ENCODE results near the gene PDK2.
A peak's percentile ranks its signal among the peaks of the same experiment; 100 is the strongest.

The PDK2 gene

GRCh38 chr17:50096758-50097157, 1.6 kb downstream of the PDK2 start (continued):
- TF ChIP-seq POU6F1 (CRISPR knock-in tag; IDR thresholded peaks at IDR 0.05; ENCODE audit: borderline replicate concordance, low read depth) (no peak), ZFP30 (CRISPR knock-in tag; IDR thresholded peaks at IDR 0.05) (no peak), OSR1 (CRISPR knock-in tag; IDR thresholded peaks at IDR 0.05) (no peak)

- no peak for ATAC-seq
- no peak for TF ChIP-seq CSDC2 (CRISPR knock-in tag; IDR thresholded peaks at IDR 0.05)
- TF ChIP-seq ISL1 (CRISPR knock-in tag; IDR thresholded peaks at IDR 0.05): no peak
- no peak for TF ChIP-seq ARNTL (CRISPR knock-in tag; IDR thresholded peaks at IDR 0.05; ENCODE audit: borderline replicate concordance, low read depth)
- TF ChIP-seq SNAI2 (CRISPR knock-in tag; IDR thresholded peaks at IDR 0.05): no peak
- no peak for TF ChIP-seq PPARA (CRISPR knock-in tag; IDR thresholded peaks at IDR 0.05; ENCODE audit: borderline replicate concordance)
- TF ChIP-seq CSRNP3 (CRISPR knock-in tag; IDR thresholded peaks at IDR 0.05): no peak
- no peak for TF ChIP-seq ZFP3 (CRISPR knock-in tag; IDR thresholded peaks at IDR 0.05)
- TF ChIP-seq CREB5 (CRISPR knock-in tag; IDR thresholded peaks at IDR 0.05; ENCODE audit: low read depth): no peak
Measured at GRCh38 chr17:50097455-50097854, 2.3 kb downstream of the PDK2 start.

GRCh38 chr17:50097926-50098325, 2.8 kb downstream of the PDK2 start:
- no peak for ATAC-seq
- TF ChIP-seq CSRNP3 (CRISPR knock-in tag; IDR thresholded peaks at IDR 0.05) (no peak), TCF4 (CRISPR knock-in tag; IDR thresholded peaks at IDR 0.05; ENCODE audit: borderline replicate concordance) (no peak), CREB5 (CRISPR knock-in tag; IDR thresholded peaks at IDR 0.05; ENCODE audit: low read depth) (no peak), RARB (CRISPR knock-in tag; IDR thresholded peaks at IDR 0.05) (no peak), ESRRG (CRISPR knock-in tag; IDR thresholded peaks at IDR 0.05) (no peak), ZNF8 (CRISPR knock-in tag; IDR thresholded peaks at IDR 0.05) (no peak), ZFP3 (CRISPR knock-in tag; IDR thresholded peaks at IDR 0.05) (no peak)

GRCh38 chr17:50098583-50098982, 3.4 kb downstream of the PDK2 start:
- no peak for ATAC-seq
- TF ChIP-seq ZNF8 (CRISPR knock-in tag; IDR thresholded peaks at IDR 0.05) (no peak), SNAI2 (CRISPR knock-in tag; IDR thresholded peaks at IDR 0.05) (no peak)

GRCh38 chr17:50099003-50099402, 3.9 kb downstream of the PDK2 start:
- no peak for TF ChIP-seq ISL1 (CRISPR knock-in tag; IDR thresholded peaks at IDR 0.05)
- no peak for ATAC-seq

GRCh38 chr17:50100480-50100883, 5.3 kb downstream of the PDK2 start:
- no peak for TF ChIP-seq SNAI2 (CRISPR knock-in tag; IDR thresholded peaks at IDR 0.05)
- ATAC-seq: no peak

- ATAC-seq: peak; percentile 19
- no peak for TF ChIP-seq RARB (CRISPR knock-in tag; IDR thresholded peaks at IDR 0.05)
- TF ChIP-seq ZC3H10 (CRISPR knock-in tag; IDR thresholded peaks at IDR 0.05): no peak
- TF ChIP-seq ZNF565 (CRISPR knock-in tag; conservative IDR thresholded peaks at IDR 0.05; ENCODE audit: low read depth): no peak
- TF ChIP-seq ZNF8 (CRISPR knock-in tag; IDR thresholded peaks at IDR 0.05): no peak
- no peak for TF ChIP-seq TOX (CRISPR knock-in tag; IDR thresholded peaks at IDR 0.05; ENCODE audit: borderline replicate concordance)
- no peak for TF ChIP-seq CREB5 (CRISPR knock-in tag; IDR thresholded peaks at IDR 0.05; ENCODE audit: low read depth)
- TF ChIP-seq OSR1 (CRISPR knock-in tag; IDR thresholded peaks at IDR 0.05): no peak
- TF ChIP-seq ZFP3 (CRISPR knock-in tag; IDR thresholded peaks at IDR 0.05): no peak
- no peak for TF ChIP-seq TCF4 (CRISPR knock-in tag; IDR thresholded peaks at IDR 0.05; ENCODE audit: borderline replicate concordance)
- TF ChIP-seq PPARA (CRISPR knock-in tag; IDR thresholded peaks at IDR 0.05; ENCODE audit: borderline replicate concordance): no peak
- TF ChIP-seq ZFP30 (CRISPR knock-in tag; IDR thresholded peaks at IDR 0.05): no peak
- no peak for TF ChIP-seq ESRRG (CRISPR knock-in tag; IDR thresholded peaks at IDR 0.05)
- TF ChIP-seq SNAI2 (CRISPR knock-in tag; IDR thresholded peaks at IDR 0.05): no peak
- no peak for TF ChIP-seq PATZ1 (CRISPR knock-in tag; IDR thresholded peaks at IDR 0.05; ENCODE audit: borderline replicate concordance)
- TF ChIP-seq CSDC2 (CRISPR knock-in tag; IDR thresholded peaks at IDR 0.05): no peak
- TF ChIP-seq BACH2 (CRISPR knock-in tag; IDR thresholded peaks at IDR 0.05; ENCODE audit: borderline replicate concordance): no peak
Measured at GRCh38 chr17:50100921-50101345, 5.8 kb downstream of the PDK2 start.

Data from SK-N-SH treated with all-trans-retinoic acid at 6 μM for 48 hours (cell line).